ENCODE measurements around the gene CFC1.
"Not testable (repeated sequence)": the region's sequence is repeated elsewhere in the genome, so short reads cannot be mapped to it uniquely, and the experiment has no call there.

GRCh38 chr2:130596757-130597156, 2.6 kb downstream of the CFC1 start:
- not testable (repeated sequence) for TF ChIP-seq CTCF (IDR thresholded peaks at IDR 0.05); POLR2AphosphoS5 (IDR thresholded peaks at IDR 0.05; ENCODE audit: low read depth, low read length); REST (IDR thresholded peaks at IDR 0.05; ENCODE audit: insufficient read depth in 1 of 2, low read depth in 2 of 2, low read length in 1 of 2); TCF7L2 (IDR thresholded peaks at IDR 0.05; ENCODE audit: low read depth, low read length); SIN3A (IDR thresholded peaks at IDR 0.05; ENCODE audit: borderline replicate concordance, insufficient read depth, low read depth, low read length)

All from Panc1 (cell line).